Measurements from ENCODE around the gene PPP1R15B. TPM values are rescaled to one million over a fixed set of nuclear protein-coding genes. Genes with fewer than 3 reads are reported as not detected.

PPP1R15B gene
- total RNA-seq, 1 experiment from 2014 or later = 69.3 TPM

DNA sequence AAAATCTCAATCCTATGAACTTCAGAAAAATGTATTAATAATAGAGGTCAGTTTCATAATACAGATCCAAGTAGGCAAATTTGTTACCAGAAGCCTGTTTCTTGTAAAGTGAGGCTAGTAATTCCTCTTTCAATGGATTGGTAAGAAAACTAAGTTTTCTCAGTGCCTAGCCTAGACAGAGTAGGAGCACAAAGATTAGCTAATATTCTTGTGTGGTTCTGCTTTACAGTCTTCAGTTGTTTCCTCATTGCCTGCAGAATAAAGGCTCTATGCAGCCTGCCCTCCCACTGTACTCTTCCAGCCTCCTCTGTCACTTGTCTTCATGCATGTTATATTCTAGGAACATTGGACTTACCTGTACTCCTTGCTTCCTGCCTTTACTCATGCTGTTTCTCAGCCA lies 2.4 kb upstream of the PPP1R15B start:
- CTCF ChIA-PET = interaction anchor here (1.0 to 1.5 kb wide), 2 partner anchors 16 to 17 kb away, joined by 3 to 4 read pairs; no protein-coding TSS in a partner anchor
- H3K79me2 ChIP-seq (ENCODE audit: insufficient read depth, low read length) = peaks cover 26% of the 10 kb centered on the region
- H3K9me3 ChIP-seq (ENCODE audit: control insufficient read depth in 1 of 2, insufficient read depth in 1 of 2, low read depth in 1 of 2, low read length in 2 of 2) = no peaks in the 10 kb centered on the region
- H4K20me1 ChIP-seq (ENCODE audit: insufficient read depth) = peaks cover 6% of the 10 kb centered on the region; the same call in 1 of the 2 replicates
- H3K9ac ChIP-seq (ENCODE audit: low read length) = no peak overlapping the region
- H3K4me2 ChIP-seq (ENCODE audit: low read length) = no peak overlapping the region
- no peaks in the 10 kb centered on the region for H3K9me2 ChIP-seq (ENCODE audit: insufficient read depth)
- no TSS peak for BruUV-seq (replicated peaks)
- POLR2A ChIA-PET = no interaction called here
- no peak overlapping the region for H2AFZ ChIP-seq (ENCODE audit: low read depth, low read length, poor library complexity, severe bottlenecking)
- RAD21 ChIA-PET (ENCODE audit: low non-redundant PET in 1 of 2, low total read pairs in 2 of 2, uncharacterized antibody in 2 of 2, unreplicated experiment in 2 of 2) = no interaction called here
- peaks cover 35 to 54% of the 10 kb centered on the region in 2 experiments for H3K4me1 ChIP-seq (ENCODE audit: control insufficient read depth in 1 of 2, insufficient read depth in 2 of 2, low read length in 2 of 2)
- H3K36me3 ChIP-seq (ENCODE audit: control insufficient read depth in 1 of 2, insufficient read depth in 2 of 2, low read length in 2 of 2) = peaks cover 0 to 5% of the 10 kb centered on the region in 2 experiments; a peak in 1 of 4 replicates
- no peak overlapping the region for H3K4me3 ChIP-seq (replicated peaks in 1 of 2; ENCODE audit: low read depth in 1 of 2, low read length in 2 of 2)
- no peak for DNase-seq (ENCODE audit: low read depth, low spot score)
- TF ChIP-seq POLR2A (IDR thresholded peaks at IDR 0.05; ENCODE audit: borderline replicate concordance, extremely low read depth, insufficient read depth, insufficient read length) (no peak), POLR2AphosphoS5 (IDR thresholded peaks at IDR 0.05; ENCODE audit: low read depth, low read length) (no peak), FOSL1 (IDR thresholded peaks at IDR 0.05; ENCODE audit: low read depth) (no peak), CEBPB (IDR thresholded peaks at IDR 0.05; ENCODE audit: low read depth) (no peak), ZNF274 (IDR thresholded peaks at IDR 0.05; ENCODE audit: low read depth, low read length) (no peak), YY1 (IDR thresholded peaks at IDR 0.05; ENCODE audit: extremely low read depth, insufficient replicate concordance, low read depth, low read length) (no peak)
- TF ChIP-seq, protein P1, sequence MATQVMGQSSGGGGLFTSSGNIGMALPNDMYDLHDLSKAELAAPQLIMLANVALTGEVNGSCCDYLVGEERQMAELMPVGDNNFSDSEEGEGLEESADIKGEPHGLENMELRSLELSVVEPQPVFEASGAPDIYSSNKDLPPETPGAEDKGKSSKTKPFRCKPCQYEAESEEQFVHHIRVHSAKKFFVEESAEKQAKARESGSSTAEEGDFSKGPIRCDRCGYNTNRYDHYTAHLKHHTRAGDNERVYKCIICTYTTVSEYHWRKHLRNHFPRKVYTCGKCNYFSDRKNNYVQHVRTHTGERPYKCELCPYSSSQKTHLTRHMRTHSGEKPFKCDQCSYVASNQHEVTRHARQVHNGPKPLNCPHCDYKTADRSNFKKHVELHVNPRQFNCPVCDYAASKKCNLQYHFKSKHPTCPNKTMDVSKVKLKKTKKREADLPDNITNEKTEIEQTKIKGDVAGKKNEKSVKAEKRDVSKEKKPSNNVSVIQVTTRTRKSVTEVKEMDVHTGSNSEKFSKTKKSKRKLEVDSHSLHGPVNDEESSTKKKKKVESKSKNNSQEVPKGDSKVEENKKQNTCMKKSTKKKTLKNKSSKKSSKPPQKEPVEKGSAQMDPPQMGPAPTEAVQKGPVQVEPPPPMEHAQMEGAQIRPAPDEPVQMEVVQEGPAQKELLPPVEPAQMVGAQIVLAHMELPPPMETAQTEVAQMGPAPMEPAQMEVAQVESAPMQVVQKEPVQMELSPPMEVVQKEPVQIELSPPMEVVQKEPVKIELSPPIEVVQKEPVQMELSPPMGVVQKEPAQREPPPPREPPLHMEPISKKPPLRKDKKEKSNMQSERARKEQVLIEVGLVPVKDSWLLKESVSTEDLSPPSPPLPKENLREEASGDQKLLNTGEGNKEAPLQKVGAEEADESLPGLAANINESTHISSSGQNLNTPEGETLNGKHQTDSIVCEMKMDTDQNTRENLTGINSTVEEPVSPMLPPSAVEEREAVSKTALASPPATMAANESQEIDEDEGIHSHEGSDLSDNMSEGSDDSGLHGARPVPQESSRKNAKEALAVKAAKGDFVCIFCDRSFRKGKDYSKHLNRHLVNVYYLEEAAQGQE (IDR thresholded peaks at IDR 0.05; ENCODE audit: low read depth) = no peak
- TF ChIP-seq, protein P2, sequence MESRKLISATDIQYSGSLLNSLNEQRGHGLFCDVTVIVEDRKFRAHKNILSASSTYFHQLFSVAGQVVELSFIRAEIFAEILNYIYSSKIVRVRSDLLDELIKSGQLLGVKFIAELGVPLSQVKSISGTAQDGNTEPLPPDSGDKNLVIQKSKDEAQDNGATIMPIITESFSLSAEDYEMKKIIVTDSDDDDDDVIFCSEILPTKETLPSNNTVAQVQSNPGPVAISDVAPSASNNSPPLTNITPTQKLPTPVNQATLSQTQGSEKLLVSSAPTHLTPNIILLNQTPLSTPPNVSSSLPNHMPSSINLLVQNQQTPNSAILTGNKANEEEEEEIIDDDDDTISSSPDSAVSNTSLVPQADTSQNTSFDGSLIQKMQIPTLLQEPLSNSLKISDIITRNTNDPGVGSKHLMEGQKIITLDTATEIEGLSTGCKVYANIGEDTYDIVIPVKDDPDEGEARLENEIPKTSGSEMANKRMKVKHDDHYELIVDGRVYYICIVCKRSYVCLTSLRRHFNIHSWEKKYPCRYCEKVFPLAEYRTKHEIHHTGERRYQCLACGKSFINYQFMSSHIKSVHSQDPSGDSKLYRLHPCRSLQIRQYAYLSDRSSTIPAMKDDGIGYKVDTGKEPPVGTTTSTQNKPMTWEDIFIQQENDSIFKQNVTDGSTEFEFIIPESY (IDR thresholded peaks at IDR 0.05; ENCODE audit: extremely low read depth, insufficient replicate concordance, low read length) = no peak
- H3K27ac ChIP-seq (ENCODE audit: low read depth, low read length) = no peak overlapping the region
- no peak for ATAC-seq
- intact Hi-C loops (cut with micrococcal nuclease) = no loop called here
- no peaks in the 10 kb centered on the region for H3K27me3 ChIP-seq (ENCODE audit: insufficient read depth, low read length)

Measured in HCT116 (cell line).